Measurements from ENCODE around the gene TCF4. TPM values are rescaled to one million over a fixed set of nuclear protein-coding genes. Genes with fewer than 3 reads are reported as not detected.

TCF4 gene
- total and polyA plus RNA-seq, 2 of the 13 experiments (the other 11 are each of a cell fraction or from before 2014, with no cell fraction given) = not detected

DNA sequence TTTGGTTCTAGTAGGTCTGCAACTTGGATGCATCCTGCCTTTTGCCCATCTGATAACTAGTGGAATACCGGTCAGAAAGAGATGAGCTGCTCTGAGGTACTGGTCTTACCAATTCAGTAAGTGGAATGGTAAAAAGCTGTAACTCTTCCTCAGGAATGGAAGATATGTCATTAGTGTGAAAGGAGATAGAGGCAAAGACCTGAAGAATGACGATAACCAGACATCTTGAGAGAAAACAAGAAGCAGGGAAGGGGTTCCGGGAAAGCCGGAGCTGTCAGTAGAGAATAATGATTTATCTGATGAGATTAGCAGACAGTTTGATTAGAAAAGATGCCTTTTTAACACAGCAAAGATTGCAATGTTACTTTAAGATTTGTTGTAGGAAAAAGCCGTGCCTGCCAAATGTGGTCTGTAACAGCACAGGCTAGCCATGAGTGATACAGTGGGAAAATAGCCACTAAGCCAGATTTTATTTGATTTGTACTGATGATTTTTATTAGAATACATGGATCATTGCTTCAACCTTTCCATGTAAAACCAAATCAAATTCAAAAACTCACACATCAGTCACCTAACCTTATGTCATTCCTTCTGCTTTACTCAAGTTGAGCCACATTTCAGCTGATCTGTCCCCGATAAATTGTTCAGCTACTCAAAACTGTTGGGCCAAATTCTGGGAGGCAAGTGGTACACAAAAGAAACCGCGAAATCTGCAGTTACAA is 110.0 kb downstream of the TCF4 start:
- no peaks in the 10 kb centered on the region for H3K27me3 ChIP-seq (ENCODE audit: control insufficient read depth in 1 of 2, insufficient read depth in 2 of 2, low read length in 2 of 2)
- 34% methylated on average over 8 of the region's 8 CpGs for WGBS (ENCODE audit: low lambda C conversion rate)
- no peaks in the 10 kb centered on the region for H3K79me2 ChIP-seq (ENCODE audit: insufficient read depth, low read length)
- DNase-seq (ENCODE audit: low spot score) (no peak), FAIRE-seq (no peak), ATAC-seq (no peak; the same call in 2 of the 3 replicates)
- in situ Hi-C loops (cut with HindIII; ENCODE audit: extremely low pct_ligation_motif_present, low pct_unique_long_range_greater_than_20kb) = no loop called here
- no peak overlapping the region for H2AFZ ChIP-seq (ENCODE audit: low read length)
- no TSS peak for BruUV-seq (replicated peaks)
- no peaks in the 10 kb centered on the region for H3K36me3 ChIP-seq (replicated peaks in 1 of 2; ENCODE audit: control insufficient read depth in 1 of 2, insufficient read depth in 2 of 2, low read length in 2 of 2)
- intact Hi-C loops (cut with micrococcal nuclease; ENCODE audit: unreplicated experiment) = no loop called here
- no peaks in the 10 kb centered on the region for H4K20me1 ChIP-seq (ENCODE audit: insufficient read depth, low read length)
- H3K9ac ChIP-seq (ENCODE audit: insufficient read depth, low read depth, low read length) = no peak overlapping the region
- no peak overlapping the region for H3K27ac ChIP-seq (ENCODE audit: extremely low read length, insufficient read depth, low read length)
- peak overlapping the region; percentile 58 for H3K4me2 ChIP-seq (ENCODE audit: low read depth, low read length)
- H3K4me3 ChIP-seq (replicated peaks in 1 of 3; ENCODE audit: insufficient read depth in 1 of 3, low read depth in 2 of 3, low read length in 3 of 3) = peak overlapping the region in 1 of 3 experiments; percentile 18; a peak in 2 of 6 replicates
- TF ChIP-seq ZNF354B (CRISPR knock-in tag; IDR thresholded peaks at IDR 0.05) (no peak), ARID2 (CRISPR knock-in tag; IDR thresholded peaks at IDR 0.05; ENCODE audit: borderline replicate concordance) (no peak), ZNF652 (CRISPR knock-in tag; IDR thresholded peaks at IDR 0.05; ENCODE audit: borderline replicate concordance, low read depth) (no peak), ZNF547 (CRISPR knock-in tag; IDR thresholded peaks at IDR 0.05) (no peak), ZNF550 (CRISPR knock-in tag; IDR thresholded peaks at IDR 0.05; ENCODE audit: borderline replicate concordance) (no peak), KDM4B (CRISPR knock-in tag; IDR thresholded peaks at IDR 0.05) (no peak), ARNT (IDR thresholded peaks at IDR 0.05) (no peak), SMAD9 (CRISPR knock-in tag; IDR thresholded peaks at IDR 0.05) (no peak), ZNF749 (CRISPR knock-in tag; IDR thresholded peaks at IDR 0.05; ENCODE audit: borderline replicate concordance) (no peak), ZNF619 (CRISPR knock-in tag; IDR thresholded peaks at IDR 0.05) (no peak)
- TF ChIP-seq, protein P1, sequence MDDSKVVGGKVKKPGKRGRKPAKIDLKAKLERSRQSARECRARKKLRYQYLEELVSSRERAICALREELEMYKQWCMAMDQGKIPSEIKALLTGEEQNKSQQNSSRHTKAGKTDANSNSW (CRISPR knock-in tag; IDR thresholded peaks at IDR 0.05; ENCODE audit: borderline replicate concordance) = no peak
- TF ChIP-seq, protein P2, sequence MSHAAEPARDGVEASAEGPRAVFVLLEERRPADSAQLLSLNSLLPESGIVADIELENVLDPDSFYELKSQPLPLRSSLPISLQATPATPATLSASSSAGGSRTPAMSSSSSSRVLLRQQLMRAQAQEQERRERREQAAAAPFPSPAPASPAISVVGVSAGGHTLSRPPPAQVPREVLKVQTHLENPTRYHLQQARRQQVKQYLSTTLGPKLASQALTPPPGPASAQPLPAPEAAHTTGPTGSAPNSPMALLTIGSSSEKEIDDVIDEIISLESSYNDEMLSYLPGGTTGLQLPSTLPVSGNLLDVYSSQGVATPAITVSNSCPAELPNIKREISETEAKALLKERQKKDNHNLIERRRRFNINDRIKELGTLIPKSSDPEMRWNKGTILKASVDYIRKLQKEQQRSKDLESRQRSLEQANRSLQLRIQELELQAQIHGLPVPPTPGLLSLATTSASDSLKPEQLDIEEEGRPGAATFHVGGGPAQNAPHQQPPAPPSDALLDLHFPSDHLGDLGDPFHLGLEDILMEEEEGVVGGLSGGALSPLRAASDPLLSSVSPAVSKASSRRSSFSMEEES (CRISPR knock-in tag; IDR thresholded peaks at IDR 0.05) = no peak
- H3K9me3 ChIP-seq (ENCODE audit: low read length) = no peaks in the 10 kb centered on the region
- POLR2A ChIA-PET = no interaction called here
- CTCF ChIA-PET (ENCODE audit: low intra/inter-chr PET ratio, low total read pairs) = no interaction called here
- H3K4me1 ChIP-seq (ENCODE audit: insufficient read depth, low read length) = no peaks in the 10 kb centered on the region

All from HepG2 (cell line).